GM23338 (cell line): ENCODE measurements around the gene GPR52. TPM values are rescaled to one million over a fixed set of nuclear protein-coding genes. Genes with fewer than 3 reads are reported as not detected.

ENCODE experiments used
- ATAC-seq: fragments of 200-7000 bp; cut with Tn5 transposase; 3 replicates; pipeline ENCODE4 v1.9.1; 2020
- DNase-seq: peaks from one replicate; pipeline ENCODE4 v3.0.0-alpha.2; 2015; ENCODE audit warnings: low spot score
- H2AFZ ChIP-seq: fragments of 200-600 bp; sonication (generic); 2 replicates; pipeline ENCODE4 v1.8.0; 2016; ENCODE audit warnings: antibody characterized with exemption, mild to moderate bottlenecking, moderate library complexity
- H3F3A ChIP-seq: fragments of 200-600 bp; sonication (generic); replicated peaks from 2 replicates; pipeline ENCODE4 v1.8.0; 2017; ENCODE audit warnings: antibody characterized with exemption, mixed run types, low read depth
- H3K27ac ChIP-seq: fragments of 200-600 bp; sonication (generic); 2 replicates; pipeline ENCODE4 v1.6.1; 2016; ENCODE audit warnings: low read depth
- H3K27me3 ChIP-seq: fragments of 200-600 bp; sonication (generic); 2 replicates; pipeline ENCODE4 v1.8.0; 2016; ENCODE audit warnings: mild to moderate bottlenecking, mixed run types, moderate library complexity; ENCODE audit not compliant: insufficient read depth
- H3K36me3 ChIP-seq: fragments of 200-600 bp; sonication (generic); 2 replicates; pipeline ENCODE4 v1.8.0; 2016; ENCODE audit warnings: mild to moderate bottlenecking; ENCODE audit not compliant: insufficient read depth
- H3K4me1 ChIP-seq: fragments of 200-600 bp; sonication (generic); 2 replicates; pipeline ENCODE4 v1.8.0; 2016; ENCODE audit warnings: mild to moderate bottlenecking, moderate library complexity; ENCODE audit not compliant: insufficient read depth
- H3K4me2 ChIP-seq: fragments of 200-600 bp; sonication (generic); 2 replicates; pipeline ENCODE4 v1.7.1; 2017; ENCODE audit warnings: mixed run types
- H3K4me3 ChIP-seq: fragments of 200-600 bp; sonication (generic); 2 replicates; pipeline ENCODE4 v1.6.1; 2016; ENCODE audit warnings: mixed run types
- H3K79me2 ChIP-seq: fragments of 200-600 bp; sonication (generic); replicated peaks from 2 replicates; pipeline ENCODE4 v1.8.0; 2017; ENCODE audit warnings: mild to moderate bottlenecking; ENCODE audit not compliant: insufficient read depth
- H3K9me2 ChIP-seq: fragments of 200-600 bp; sonication (generic); 2 replicates; pipeline ENCODE4 v1.8.0; 2017; ENCODE audit not compliant: insufficient read depth
- H4K20me1 ChIP-seq: fragments of 200-600 bp; sonication (generic); replicated peaks from 2 replicates; pipeline ENCODE4 v1.8.0; 2017; ENCODE audit warnings: mild to moderate bottlenecking; ENCODE audit not compliant: insufficient read depth
- H3K27ac Mint-ChIP-seq: 2 replicates; pipeline ENCODE4 v1.8.0; 2020; ENCODE audit warnings: inconsistent platforms, mild to moderate bottlenecking, moderate library complexity, mixed read lengths
- H3K27me3 Mint-ChIP-seq: 3 replicates; pipeline ENCODE4 v1.8.0; 2022; ENCODE audit warnings: low read depth, mild to moderate bottlenecking, moderate library complexity, mixed read lengths, inconsistent platforms; ENCODE audit not compliant: insufficient read depth, poor library complexity
- H3K36me3 Mint-ChIP-seq: 3 replicates; pipeline ENCODE4 v1.8.0; 2021; ENCODE audit warnings: low read depth, mild to moderate bottlenecking, inconsistent platforms, moderate library complexity, mixed read lengths
- H3K4me1 Mint-ChIP-seq: 3 replicates; pipeline ENCODE4 v1.8.0; 2020; ENCODE audit warnings: mild to moderate bottlenecking, inconsistent platforms, mixed read lengths
- H3K4me3 Mint-ChIP-seq: 3 replicates; pipeline ENCODE4 v1.8.0; 2021; ENCODE audit warnings: moderate library complexity, mild to moderate bottlenecking, inconsistent platforms, mixed read lengths
- H3K9me3 Mint-ChIP-seq: 3 replicates; pipeline ENCODE4 v1.8.0; 2020; ENCODE audit warnings: moderate library complexity, mild to moderate bottlenecking, inconsistent platforms, mixed read lengths
- CREB1 ChIP-seq: fragments of 250-450 bp; sonication (Bioruptor Pico); IDR thresholded peaks from 2 replicates; pipeline ENCODE4 v1.5.0; 2020; ENCODE audit warnings: low read depth, mild to moderate bottlenecking, moderate library complexity
- EZH2 ChIP-seq: fragments of 200-600 bp; sonication (generic); IDR thresholded peaks from one replicate; pipeline ENCODE4 v1.8.0; 2017; ENCODE audit warnings: antibody characterized with exemption, mild to moderate bottlenecking, low read depth; ENCODE audit not compliant: unreplicated experiment
- EZH2phosphoT487 ChIP-seq: fragments of 200-600 bp; sonication (generic); IDR thresholded peaks from one replicate; pipeline ENCODE4 v1.8.1; 2018; ENCODE audit warnings: antibody characterized with exemption; ENCODE audit not compliant: unreplicated experiment
- POLR2AphosphoS5 ChIP-seq: IDR thresholded peaks from 2 replicates; pipeline ENCODE4 v1.6.1; 2016; ENCODE audit warnings: antibody characterized with exemption, low read depth
- STAT1 ChIP-seq: IDR thresholded peaks from one replicate; pipeline ENCODE4 v1.6.1; 2016; ENCODE audit warnings: antibody characterized with exemption; ENCODE audit not compliant: unreplicated experiment
- ZNF114 ChIP-seq: fragments of 250-450 bp; sonication (Bioruptor Pico); IDR thresholded peaks from 2 replicates; pipeline ENCODE4 v1.5.0; 2020; ENCODE audit warnings: mild to moderate bottlenecking, moderate library complexity
- ZNF331 ChIP-seq: fragments of 250-450 bp; sonication (Bioruptor Pico); IDR thresholded peaks from 2 replicates; pipeline ENCODE4 v1.5.0; 2020; ENCODE audit warnings: low read depth, mild to moderate bottlenecking, moderate library complexity
- polyA plus RNA-seq: library from polyadenylated mRNA; unstranded; fragments of >200 nt; fragmentation: Nextera tagmentation; extraction: Ambion mirVana; gene quantifications from 2 replicates; pipeline ENCODE4 v1.2.1, GENCODE V29; 2016
- total RNA-seq: library from RNA; depleted of rRNA; stranded (reverse); fragments of >200 nt; shearing (Covaris generic); gene quantifications from 2 replicates; pipeline ENCODE4 v1.2.3, GENCODE V29; 2014
- TF ChIP-seq, protein P1 (sequence below): IDR thresholded peaks from 2 replicates; pipeline ENCODE4 v1.6.1; 2016; ENCODE audit warnings: antibody characterized with exemption
- TF ChIP-seq, protein P2 (sequence below), 2 experiments: fragments of 200-600 bp in 1 of 2; sonication (generic) in 1 of 2; conservative IDR thresholded peaks; 2 replicates each; pipeline versions ENCODE4 v1.5.1 to v1.6.1; 2016 to 2017; ENCODE audit warnings: antibody characterized with exemption in 2 of 2, low read depth in 2 of 2, mild to moderate bottlenecking in 2 of 2, moderate library complexity in 1 of 2
- TF ChIP-seq, protein P3 (sequence below): fragments of 250-450 bp; sonication (Bioruptor Pico); IDR thresholded peaks from 2 replicates; pipeline ENCODE4 v1.5.0; 2020; ENCODE audit warnings: mild to moderate bottlenecking, moderate library complexity

The GPR52 gene
- total and polyA plus RNA-seq, 2 experiments from 2014 or later: 1.6 TPM; not detected in 1

DNA sequence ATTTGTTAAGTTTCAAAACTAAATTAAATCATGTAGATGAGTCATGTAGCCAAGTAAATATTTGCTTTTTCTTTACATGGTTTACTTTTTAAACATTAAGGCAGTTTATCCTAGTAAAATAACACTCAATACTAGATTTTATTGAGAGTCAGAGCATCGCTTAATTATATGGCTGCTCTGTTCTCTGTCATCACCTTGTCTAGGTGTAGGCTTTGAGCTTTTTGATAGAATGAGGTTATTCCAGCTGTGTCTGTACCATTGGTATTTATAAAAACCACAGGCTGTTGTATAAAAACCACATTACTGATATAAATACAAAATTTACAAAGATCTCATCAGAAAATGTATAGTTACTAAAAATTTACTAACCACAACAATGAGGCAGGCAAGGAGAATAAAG is 42.5 kb upstream of the GPR52 start:
- Mint-ChIP-seq H3K27me3 (no peaks in the 10 kb centered on the region), H3K4me3 (no peak overlapping the region), H3K9me3 (no peaks in the 10 kb centered on the region), H3K36me3 (no peaks in the 10 kb centered on the region), H3K27ac (no peak overlapping the region; the same call in 1 of the 2 replicates), H3K4me1 (no peaks in the 10 kb centered on the region)
- ATAC-seq (no peak), DNase-seq (no peak)
- TF ChIP-seq, protein P1, sequence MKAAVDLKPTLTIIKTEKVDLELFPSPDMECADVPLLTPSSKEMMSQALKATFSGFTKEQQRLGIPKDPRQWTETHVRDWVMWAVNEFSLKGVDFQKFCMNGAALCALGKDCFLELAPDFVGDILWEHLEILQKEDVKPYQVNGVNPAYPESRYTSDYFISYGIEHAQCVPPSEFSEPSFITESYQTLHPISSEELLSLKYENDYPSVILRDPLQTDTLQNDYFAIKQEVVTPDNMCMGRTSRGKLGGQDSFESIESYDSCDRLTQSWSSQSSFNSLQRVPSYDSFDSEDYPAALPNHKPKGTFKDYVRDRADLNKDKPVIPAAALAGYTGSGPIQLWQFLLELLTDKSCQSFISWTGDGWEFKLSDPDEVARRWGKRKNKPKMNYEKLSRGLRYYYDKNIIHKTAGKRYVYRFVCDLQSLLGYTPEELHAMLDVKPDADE: no peak
- TF ChIP-seq STAT1: no peak
- no peak for TF ChIP-seq POLR2AphosphoS5
- TF ChIP-seq CREB1: no peak
- TF ChIP-seq EZH2phosphoT487: no peak
- Histone ChIP-seq H3K79me2 (no peaks in the 10 kb centered on the region), H2AFZ (no peak overlapping the region), H3K9me2 (no peaks in the 10 kb centered on the region), H3K4me2 (no peak overlapping the region), H3K36me3 (no peaks in the 10 kb centered on the region), H3K27me3 (no peaks in the 10 kb centered on the region), H3K4me1 (no peaks in the 10 kb centered on the region), H4K20me1 (no peaks in the 10 kb centered on the region), H3K27ac (no peak overlapping the region), H3F3A (no peaks in the 10 kb centered on the region), H3K4me3 (no peak overlapping the region)

DNA sequence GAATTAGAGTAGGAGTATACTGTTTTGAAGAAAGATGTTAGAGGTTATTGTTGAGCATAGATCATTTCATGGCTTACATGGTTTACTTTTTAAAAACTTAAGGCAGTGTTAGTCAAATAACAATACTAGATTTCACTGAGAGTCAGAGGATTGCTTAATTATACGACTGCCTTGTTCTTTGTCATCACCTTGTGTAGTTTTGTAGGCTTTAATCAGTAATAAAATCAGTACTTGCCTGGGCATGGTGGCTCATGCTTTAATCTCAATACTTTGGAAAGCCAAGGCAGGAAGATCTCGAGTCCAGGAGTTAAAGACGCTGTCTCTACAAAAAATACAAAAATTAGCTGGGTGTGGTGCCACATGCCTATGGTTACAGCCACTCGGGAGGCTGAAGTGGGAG is 41.3 kb upstream of the GPR52 start:
- no peak overlapping the region for H2AFZ ChIP-seq
- no peaks in the 10 kb centered on the region for H3K27me3 Mint-ChIP-seq
- H3K27ac ChIP-seq: no peak overlapping the region
- no peaks in the 10 kb centered on the region for H3K9me3 Mint-ChIP-seq
- no peak overlapping the region for H3K4me3 ChIP-seq
- H3K36me3 ChIP-seq: no peaks in the 10 kb centered on the region
- H3K4me1 Mint-ChIP-seq: no peaks in the 10 kb centered on the region
- no peaks in the 10 kb centered on the region for H4K20me1 ChIP-seq
- H3K27me3 ChIP-seq: no peaks in the 10 kb centered on the region
- no peaks in the 10 kb centered on the region for H3K4me1 ChIP-seq
- no peaks in the 10 kb centered on the region for H3F3A ChIP-seq
- DNase-seq (no peak), ATAC-seq (no peak)
- no peaks in the 10 kb centered on the region for H3K9me2 ChIP-seq
- H3K4me2 ChIP-seq: no peak overlapping the region
- H3K79me2 ChIP-seq: no peaks in the 10 kb centered on the region
- H3K36me3 Mint-ChIP-seq: no peaks in the 10 kb centered on the region
- H3K4me3 Mint-ChIP-seq: no peak overlapping the region
- no peak overlapping the region for H3K27ac Mint-ChIP-seq
- TF ChIP-seq EZH2 (no peak), STAT1 (no peak), ZNF114 (CRISPR knock-in tag) (no peak), POLR2AphosphoS5 (no peak), ZNF331 (no peak)
- TF ChIP-seq, protein P2, sequence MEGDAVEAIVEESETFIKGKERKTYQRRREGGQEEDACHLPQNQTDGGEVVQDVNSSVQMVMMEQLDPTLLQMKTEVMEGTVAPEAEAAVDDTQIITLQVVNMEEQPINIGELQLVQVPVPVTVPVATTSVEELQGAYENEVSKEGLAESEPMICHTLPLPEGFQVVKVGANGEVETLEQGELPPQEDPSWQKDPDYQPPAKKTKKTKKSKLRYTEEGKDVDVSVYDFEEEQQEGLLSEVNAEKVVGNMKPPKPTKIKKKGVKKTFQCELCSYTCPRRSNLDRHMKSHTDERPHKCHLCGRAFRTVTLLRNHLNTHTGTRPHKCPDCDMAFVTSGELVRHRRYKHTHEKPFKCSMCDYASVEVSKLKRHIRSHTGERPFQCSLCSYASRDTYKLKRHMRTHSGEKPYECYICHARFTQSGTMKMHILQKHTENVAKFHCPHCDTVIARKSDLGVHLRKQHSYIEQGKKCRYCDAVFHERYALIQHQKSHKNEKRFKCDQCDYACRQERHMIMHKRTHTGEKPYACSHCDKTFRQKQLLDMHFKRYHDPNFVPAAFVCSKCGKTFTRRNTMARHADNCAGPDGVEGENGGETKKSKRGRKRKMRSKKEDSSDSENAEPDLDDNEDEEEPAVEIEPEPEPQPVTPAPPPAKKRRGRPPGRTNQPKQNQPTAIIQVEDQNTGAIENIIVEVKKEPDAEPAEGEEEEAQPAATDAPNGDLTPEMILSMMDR (conservative IDR thresholded peaks at IDR 0.05; ENCODE audit: low read depth in 2 of 2): no peak
- TF ChIP-seq, protein P1: no peak
- TF ChIP-seq, protein P3, sequence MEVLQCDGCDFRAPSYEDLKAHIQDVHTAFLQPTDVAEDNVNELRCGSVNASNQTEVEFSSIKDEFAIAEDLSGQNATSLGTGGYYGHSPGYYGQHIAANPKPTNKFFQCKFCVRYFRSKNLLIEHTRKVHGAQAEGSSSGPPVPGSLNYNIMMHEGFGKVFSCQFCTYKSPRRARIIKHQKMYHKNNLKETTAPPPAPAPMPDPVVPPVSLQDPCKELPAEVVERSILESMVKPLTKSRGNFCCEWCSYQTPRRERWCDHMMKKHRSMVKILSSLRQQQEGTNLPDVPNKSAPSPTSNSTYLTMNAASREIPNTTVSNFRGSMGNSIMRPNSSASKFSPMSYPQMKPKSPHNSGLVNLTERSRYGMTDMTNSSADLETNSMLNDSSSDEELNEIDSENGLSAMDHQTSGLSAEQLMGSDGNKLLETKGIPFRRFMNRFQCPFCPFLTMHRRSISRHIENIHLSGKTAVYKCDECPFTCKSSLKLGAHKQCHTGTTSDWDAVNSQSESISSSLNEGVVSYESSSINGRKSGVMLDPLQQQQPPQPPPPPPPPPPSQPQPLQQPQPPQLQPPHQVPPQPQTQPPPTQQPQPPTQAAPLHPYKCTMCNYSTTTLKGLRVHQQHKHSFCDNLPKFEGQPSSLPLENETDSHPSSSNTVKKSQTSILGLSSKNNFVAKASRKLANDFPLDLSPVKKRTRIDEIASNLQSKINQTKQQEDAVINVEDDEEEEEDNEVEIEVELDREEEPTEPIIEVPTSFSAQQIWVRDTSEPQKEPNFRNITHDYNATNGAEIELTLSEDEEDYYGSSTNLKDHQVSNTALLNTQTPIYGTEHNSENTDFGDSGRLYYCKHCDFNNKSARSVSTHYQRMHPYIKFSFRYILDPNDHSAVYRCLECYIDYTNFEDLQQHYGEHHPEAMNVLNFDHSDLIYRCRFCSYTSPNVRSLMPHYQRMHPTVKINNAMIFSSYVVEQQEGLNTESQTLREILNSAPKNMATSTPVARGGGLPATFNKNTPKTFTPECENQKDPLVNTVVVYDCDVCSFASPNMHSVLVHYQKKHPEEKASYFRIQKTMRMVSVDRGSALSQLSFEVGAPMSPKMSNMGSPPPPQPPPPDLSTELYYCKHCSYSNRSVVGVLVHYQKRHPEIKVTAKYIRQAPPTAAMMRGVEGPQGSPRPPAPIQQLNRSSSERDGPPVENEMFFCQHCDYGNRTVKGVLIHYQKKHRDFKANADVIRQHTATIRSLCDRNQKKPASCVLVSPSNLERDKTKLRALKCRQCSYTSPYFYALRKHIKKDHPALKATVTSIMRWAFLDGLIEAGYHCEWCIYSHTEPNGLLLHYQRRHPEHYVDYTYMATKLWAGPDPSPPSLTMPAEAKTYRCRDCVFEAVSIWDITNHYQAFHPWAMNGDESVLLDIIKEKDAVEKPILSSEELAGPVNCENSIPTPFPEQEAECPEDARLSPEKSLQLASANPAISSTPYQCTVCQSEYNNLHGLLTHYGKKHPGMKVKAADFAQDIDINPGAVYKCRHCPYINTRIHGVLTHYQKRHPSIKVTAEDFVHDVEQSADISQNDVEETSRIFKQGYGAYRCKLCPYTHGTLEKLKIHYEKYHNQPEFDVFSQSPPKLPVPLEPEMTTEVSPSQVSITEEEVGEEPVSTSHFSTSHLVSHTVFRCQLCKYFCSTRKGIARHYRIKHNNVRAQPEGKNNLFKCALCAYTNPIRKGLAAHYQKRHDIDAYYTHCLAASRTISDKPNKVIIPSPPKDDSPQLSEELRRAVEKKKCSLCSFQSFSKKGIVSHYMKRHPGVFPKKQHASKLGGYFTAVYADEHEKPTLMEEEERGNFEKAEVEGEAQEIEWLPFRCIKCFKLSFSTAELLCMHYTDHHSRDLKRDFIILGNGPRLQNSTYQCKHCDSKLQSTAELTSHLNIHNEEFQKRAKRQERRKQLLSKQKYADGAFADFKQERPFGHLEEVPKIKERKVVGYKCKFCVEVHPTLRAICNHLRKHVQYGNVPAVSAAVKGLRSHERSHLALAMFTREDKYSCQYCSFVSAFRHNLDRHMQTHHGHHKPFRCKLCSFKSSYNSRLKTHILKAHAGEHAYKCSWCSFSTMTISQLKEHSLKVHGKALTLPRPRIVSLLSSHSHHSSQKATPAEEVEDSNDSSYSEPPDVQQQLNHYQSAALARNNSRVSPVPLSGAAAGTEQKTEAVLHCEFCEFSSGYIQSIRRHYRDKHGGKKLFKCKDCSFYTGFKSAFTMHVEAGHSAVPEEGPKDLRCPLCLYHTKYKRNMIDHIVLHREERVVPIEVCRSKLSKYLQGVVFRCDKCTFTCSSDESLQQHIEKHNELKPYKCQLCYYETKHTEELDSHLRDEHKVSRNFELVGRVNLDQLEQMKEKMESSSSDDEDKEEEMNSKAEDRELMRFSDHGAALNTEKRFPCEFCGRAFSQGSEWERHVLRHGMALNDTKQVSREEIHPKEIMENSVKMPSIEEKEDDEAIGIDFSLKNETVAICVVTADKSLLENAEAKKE (CRISPR knock-in tag): no peak
